GM23338 (cell line): ENCODE measurements around the gene SLC34A3. TPM values are rescaled to one million over a fixed set of nuclear protein-coding genes. Genes with fewer than 3 reads are reported as not detected.

Source experiments
- ATAC-seq: fragments of 200-7000 bp; cut with Tn5 transposase; 3 replicates; pipeline ENCODE4 v1.9.1; 2020
- DNase-seq: peaks from one replicate; pipeline ENCODE4 v3.0.0-alpha.2; 2015; ENCODE audit warnings: low spot score
- H2AFZ ChIP-seq: fragments of 200-600 bp; sonication (generic); 2 replicates; pipeline ENCODE4 v1.8.0; 2016; ENCODE audit warnings: antibody characterized with exemption, mild to moderate bottlenecking, moderate library complexity
- H3F3A ChIP-seq: fragments of 200-600 bp; sonication (generic); replicated peaks from 2 replicates; pipeline ENCODE4 v1.8.0; 2017; ENCODE audit warnings: antibody characterized with exemption, mixed run types, low read depth
- H3K27ac ChIP-seq: fragments of 200-600 bp; sonication (generic); 2 replicates; pipeline ENCODE4 v1.6.1; 2016; ENCODE audit warnings: low read depth
- H3K27me3 ChIP-seq: fragments of 200-600 bp; sonication (generic); 2 replicates; pipeline ENCODE4 v1.8.0; 2016; ENCODE audit warnings: mild to moderate bottlenecking, mixed run types, moderate library complexity; ENCODE audit not compliant: insufficient read depth
- H3K36me3 ChIP-seq: fragments of 200-600 bp; sonication (generic); 2 replicates; pipeline ENCODE4 v1.8.0; 2016; ENCODE audit warnings: mild to moderate bottlenecking; ENCODE audit not compliant: insufficient read depth
- H3K4me1 ChIP-seq: fragments of 200-600 bp; sonication (generic); 2 replicates; pipeline ENCODE4 v1.8.0; 2016; ENCODE audit warnings: mild to moderate bottlenecking, moderate library complexity; ENCODE audit not compliant: insufficient read depth
- H3K4me2 ChIP-seq: fragments of 200-600 bp; sonication (generic); 2 replicates; pipeline ENCODE4 v1.7.1; 2017; ENCODE audit warnings: mixed run types
- H3K4me3 ChIP-seq: fragments of 200-600 bp; sonication (generic); 2 replicates; pipeline ENCODE4 v1.6.1; 2016; ENCODE audit warnings: mixed run types
- H3K79me2 ChIP-seq: fragments of 200-600 bp; sonication (generic); replicated peaks from 2 replicates; pipeline ENCODE4 v1.8.0; 2017; ENCODE audit warnings: mild to moderate bottlenecking; ENCODE audit not compliant: insufficient read depth
- H3K9me2 ChIP-seq: fragments of 200-600 bp; sonication (generic); 2 replicates; pipeline ENCODE4 v1.8.0; 2017; ENCODE audit not compliant: insufficient read depth
- H4K20me1 ChIP-seq: fragments of 200-600 bp; sonication (generic); replicated peaks from 2 replicates; pipeline ENCODE4 v1.8.0; 2017; ENCODE audit warnings: mild to moderate bottlenecking; ENCODE audit not compliant: insufficient read depth
- H3K27ac Mint-ChIP-seq: 2 replicates; pipeline ENCODE4 v1.8.0; 2020; ENCODE audit warnings: inconsistent platforms, mild to moderate bottlenecking, moderate library complexity, mixed read lengths
- H3K27me3 Mint-ChIP-seq: 3 replicates; pipeline ENCODE4 v1.8.0; 2022; ENCODE audit warnings: low read depth, mild to moderate bottlenecking, moderate library complexity, mixed read lengths, inconsistent platforms; ENCODE audit not compliant: insufficient read depth, poor library complexity
- H3K36me3 Mint-ChIP-seq: 3 replicates; pipeline ENCODE4 v1.8.0; 2021; ENCODE audit warnings: low read depth, mild to moderate bottlenecking, inconsistent platforms, moderate library complexity, mixed read lengths
- H3K4me1 Mint-ChIP-seq: 3 replicates; pipeline ENCODE4 v1.8.0; 2020; ENCODE audit warnings: mild to moderate bottlenecking, inconsistent platforms, mixed read lengths
- H3K4me3 Mint-ChIP-seq: 3 replicates; pipeline ENCODE4 v1.8.0; 2021; ENCODE audit warnings: moderate library complexity, mild to moderate bottlenecking, inconsistent platforms, mixed read lengths
- H3K9me3 Mint-ChIP-seq: 3 replicates; pipeline ENCODE4 v1.8.0; 2020; ENCODE audit warnings: moderate library complexity, mild to moderate bottlenecking, inconsistent platforms, mixed read lengths
- CREB1 ChIP-seq: fragments of 250-450 bp; sonication (Bioruptor Pico); IDR thresholded peaks from 2 replicates; pipeline ENCODE4 v1.5.0; 2020; ENCODE audit warnings: low read depth, mild to moderate bottlenecking, moderate library complexity
- CTCF ChIP-seq, 2 experiments: fragments of 200-600 bp in 1 of 2; sonication (generic) in 1 of 2; conservative IDR thresholded peaks; 2 replicates each; pipeline versions ENCODE4 v1.5.1 to v1.6.1; 2016 to 2017; ENCODE audit warnings: antibody characterized with exemption in 2 of 2, low read depth in 2 of 2, mild to moderate bottlenecking in 2 of 2, moderate library complexity in 1 of 2
- EZH2 ChIP-seq: fragments of 200-600 bp; sonication (generic); IDR thresholded peaks from one replicate; pipeline ENCODE4 v1.8.0; 2017; ENCODE audit warnings: antibody characterized with exemption, mild to moderate bottlenecking, low read depth; ENCODE audit not compliant: unreplicated experiment
- EZH2phosphoT487 ChIP-seq: fragments of 200-600 bp; sonication (generic); IDR thresholded peaks from one replicate; pipeline ENCODE4 v1.8.1; 2018; ENCODE audit warnings: antibody characterized with exemption; ENCODE audit not compliant: unreplicated experiment
- JUNB ChIP-seq: IDR thresholded peaks from one replicate; pipeline ENCODE4 v1.6.1; 2016; ENCODE audit warnings: antibody characterized with exemption; ENCODE audit not compliant: unreplicated experiment
- POLR2AphosphoS5 ChIP-seq: IDR thresholded peaks from 2 replicates; pipeline ENCODE4 v1.6.1; 2016; ENCODE audit warnings: antibody characterized with exemption, low read depth
- ZNF331 ChIP-seq: fragments of 250-450 bp; sonication (Bioruptor Pico); IDR thresholded peaks from 2 replicates; pipeline ENCODE4 v1.5.0; 2020; ENCODE audit warnings: low read depth, mild to moderate bottlenecking, moderate library complexity
- polyA plus RNA-seq: library from polyadenylated mRNA; unstranded; fragments of >200 nt; fragmentation: Nextera tagmentation; extraction: Ambion mirVana; gene quantifications from 2 replicates; pipeline ENCODE4 v1.2.1, GENCODE V29; 2016
- total RNA-seq: library from RNA; depleted of rRNA; stranded (reverse); fragments of >200 nt; shearing (Covaris generic); gene quantifications from 2 replicates; pipeline ENCODE4 v1.2.3, GENCODE V29; 2014
- TF ChIP-seq, protein P1 (sequence below): fragments of 250-450 bp; sonication (Bioruptor Pico); IDR thresholded peaks from 2 replicates; pipeline ENCODE4 v1.5.0; 2020; ENCODE audit warnings: mild to moderate bottlenecking, moderate library complexity

Gene SLC34A3
- total and polyA plus RNA-seq, 2 experiments from 2014 or later = not detected

DNA sequence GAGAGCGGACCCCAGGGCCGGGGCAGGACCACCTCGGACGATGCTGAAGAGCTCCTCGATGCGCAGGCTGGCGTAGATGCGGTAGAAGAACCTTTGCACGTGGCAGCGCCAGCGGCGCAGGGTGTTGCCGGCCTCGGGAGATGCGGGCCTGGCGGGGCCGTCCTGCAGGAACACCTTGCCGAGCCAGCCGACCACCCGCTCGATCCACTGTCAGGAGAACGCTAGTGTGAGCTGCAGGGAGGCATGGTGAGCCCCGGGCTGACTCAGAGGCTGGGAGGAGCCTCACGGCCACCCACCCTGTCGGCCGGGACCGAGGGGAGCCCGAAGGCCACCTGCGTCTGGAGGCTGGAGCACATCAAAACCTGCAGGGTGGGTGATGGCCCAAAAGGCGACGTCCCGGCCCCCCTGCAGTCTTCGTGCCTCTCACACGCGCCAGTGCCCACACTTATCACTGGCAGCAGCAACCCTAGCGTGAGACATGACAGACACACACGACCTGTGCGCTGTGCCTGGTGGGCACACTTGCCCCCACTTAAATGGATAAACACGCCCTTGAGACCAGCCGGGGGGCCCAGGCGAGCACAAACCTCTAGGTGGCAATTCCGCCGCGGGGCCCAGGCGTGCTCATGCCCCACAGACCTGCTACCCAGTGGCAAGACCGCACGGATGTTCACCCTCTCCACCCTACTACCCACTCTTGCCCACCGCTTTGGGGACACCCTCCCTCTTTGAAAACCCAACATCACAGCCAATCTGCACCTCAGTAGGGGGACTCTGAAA, 45.6 kb upstream of the SLC34A3 start (continued):
- TF ChIP-seq CTCF (conservative IDR thresholded peaks at IDR 0.05; ENCODE audit: low read depth in 2 of 2) = no peak

GRCh38 chr9:137185921-137186320, 44.8 kb upstream of the SLC34A3 start:
- H3K4me2 ChIP-seq = no peak overlapping the region
- peaks cover 25% of the 10 kb centered on the region for H3K79me2 ChIP-seq
- Mint-ChIP-seq H3K27me3 (peaks cover 13% of the 10 kb centered on the region), H3K4me1 (peaks cover 9% of the 10 kb centered on the region), H3K36me3 (peaks cover 26% of the 10 kb centered on the region), H3K27ac (no peak overlapping the region), H3K9me3 (no peaks in the 10 kb centered on the region), H3K4me3 (no peak overlapping the region; the same call in 2 of the 3 replicates)
- H3K4me3 ChIP-seq = no peak overlapping the region
- no peak overlapping the region for H2AFZ ChIP-seq
- ATAC-seq (no peak), DNase-seq (no peak)
- 0 out of 2 replicates have a peak, but pooled peaks cover 5% of the 10 kb centered on the region for H4K20me1 ChIP-seq
- H3K4me1 ChIP-seq = peaks cover 13% of the 10 kb centered on the region
- H3K27me3 ChIP-seq = no peaks in the 10 kb centered on the region
- H3K9me2 ChIP-seq = no peaks in the 10 kb centered on the region
- H3K27ac ChIP-seq = no peak overlapping the region
- H3F3A ChIP-seq = 0 out of 2 replicates have a peak, but pooled peaks cover 4% of the 10 kb centered on the region
- H3K36me3 ChIP-seq = no peaks in the 10 kb centered on the region
- TF ChIP-seq CREB1 (CRISPR knock-in tag) (no peak), CTCF (conservative IDR thresholded peaks at IDR 0.05; ENCODE audit: low read depth in 2 of 2) (no peak), EZH2phosphoT487 (no peak), POLR2AphosphoS5 (no peak)

DNA sequence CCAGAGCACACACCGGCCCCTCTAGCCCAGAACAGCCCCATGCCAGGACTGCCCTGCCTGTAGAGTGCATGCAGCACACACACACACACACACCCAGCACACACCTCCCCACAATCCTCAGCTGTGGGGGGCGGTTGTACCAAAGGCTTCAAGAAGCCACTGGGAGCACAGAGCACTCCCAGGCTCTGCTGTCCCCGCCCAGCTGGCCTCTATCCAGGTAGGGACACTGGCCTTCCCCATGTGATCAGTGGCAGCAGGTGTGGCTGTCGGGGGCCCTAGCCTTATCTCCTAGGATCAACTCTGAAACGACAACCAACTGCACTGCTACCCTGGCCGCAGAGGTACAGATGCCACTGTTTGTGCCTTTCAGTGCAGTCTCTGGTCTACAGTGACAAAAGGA, 44.3 kb upstream of the SLC34A3 start:
- Histone ChIP-seq H3K4me1 (peaks cover 13% of the 10 kb centered on the region), H3K4me2 (no peak overlapping the region), H3K4me3 (no peak overlapping the region), H3K36me3 (no peaks in the 10 kb centered on the region), H3K27ac (no peak overlapping the region), H2AFZ (no peak overlapping the region), H3K27me3 (no peaks in the 10 kb centered on the region), H3F3A (0 out of 2 replicates have a peak, but pooled peaks cover 4% of the 10 kb centered on the region), H3K79me2 (peaks cover 25% of the 10 kb centered on the region), H3K9me2 (no peaks in the 10 kb centered on the region), H4K20me1 (0 out of 2 replicates have a peak, but pooled peaks cover 5% of the 10 kb centered on the region)
- ATAC-seq (no peak), DNase-seq (no peak)
- H3K4me3 Mint-ChIP-seq = peak overlapping the region; percentile 91; the same call in 2 of the 3 replicates
- peaks cover 13% of the 10 kb centered on the region for H3K27me3 Mint-ChIP-seq
- peaks cover 9% of the 10 kb centered on the region for H3K4me1 Mint-ChIP-seq
- H3K27ac Mint-ChIP-seq = no peak overlapping the region
- H3K36me3 Mint-ChIP-seq = peaks cover 26% of the 10 kb centered on the region
- H3K9me3 Mint-ChIP-seq = no peaks in the 10 kb centered on the region
- TF ChIP-seq CREB1 (CRISPR knock-in tag) (no peak), ZNF331 (CRISPR knock-in tag) (no peak), EZH2phosphoT487 (no peak), EZH2 (no peak), JUNB (no peak)
- TF ChIP-seq, protein P1, sequence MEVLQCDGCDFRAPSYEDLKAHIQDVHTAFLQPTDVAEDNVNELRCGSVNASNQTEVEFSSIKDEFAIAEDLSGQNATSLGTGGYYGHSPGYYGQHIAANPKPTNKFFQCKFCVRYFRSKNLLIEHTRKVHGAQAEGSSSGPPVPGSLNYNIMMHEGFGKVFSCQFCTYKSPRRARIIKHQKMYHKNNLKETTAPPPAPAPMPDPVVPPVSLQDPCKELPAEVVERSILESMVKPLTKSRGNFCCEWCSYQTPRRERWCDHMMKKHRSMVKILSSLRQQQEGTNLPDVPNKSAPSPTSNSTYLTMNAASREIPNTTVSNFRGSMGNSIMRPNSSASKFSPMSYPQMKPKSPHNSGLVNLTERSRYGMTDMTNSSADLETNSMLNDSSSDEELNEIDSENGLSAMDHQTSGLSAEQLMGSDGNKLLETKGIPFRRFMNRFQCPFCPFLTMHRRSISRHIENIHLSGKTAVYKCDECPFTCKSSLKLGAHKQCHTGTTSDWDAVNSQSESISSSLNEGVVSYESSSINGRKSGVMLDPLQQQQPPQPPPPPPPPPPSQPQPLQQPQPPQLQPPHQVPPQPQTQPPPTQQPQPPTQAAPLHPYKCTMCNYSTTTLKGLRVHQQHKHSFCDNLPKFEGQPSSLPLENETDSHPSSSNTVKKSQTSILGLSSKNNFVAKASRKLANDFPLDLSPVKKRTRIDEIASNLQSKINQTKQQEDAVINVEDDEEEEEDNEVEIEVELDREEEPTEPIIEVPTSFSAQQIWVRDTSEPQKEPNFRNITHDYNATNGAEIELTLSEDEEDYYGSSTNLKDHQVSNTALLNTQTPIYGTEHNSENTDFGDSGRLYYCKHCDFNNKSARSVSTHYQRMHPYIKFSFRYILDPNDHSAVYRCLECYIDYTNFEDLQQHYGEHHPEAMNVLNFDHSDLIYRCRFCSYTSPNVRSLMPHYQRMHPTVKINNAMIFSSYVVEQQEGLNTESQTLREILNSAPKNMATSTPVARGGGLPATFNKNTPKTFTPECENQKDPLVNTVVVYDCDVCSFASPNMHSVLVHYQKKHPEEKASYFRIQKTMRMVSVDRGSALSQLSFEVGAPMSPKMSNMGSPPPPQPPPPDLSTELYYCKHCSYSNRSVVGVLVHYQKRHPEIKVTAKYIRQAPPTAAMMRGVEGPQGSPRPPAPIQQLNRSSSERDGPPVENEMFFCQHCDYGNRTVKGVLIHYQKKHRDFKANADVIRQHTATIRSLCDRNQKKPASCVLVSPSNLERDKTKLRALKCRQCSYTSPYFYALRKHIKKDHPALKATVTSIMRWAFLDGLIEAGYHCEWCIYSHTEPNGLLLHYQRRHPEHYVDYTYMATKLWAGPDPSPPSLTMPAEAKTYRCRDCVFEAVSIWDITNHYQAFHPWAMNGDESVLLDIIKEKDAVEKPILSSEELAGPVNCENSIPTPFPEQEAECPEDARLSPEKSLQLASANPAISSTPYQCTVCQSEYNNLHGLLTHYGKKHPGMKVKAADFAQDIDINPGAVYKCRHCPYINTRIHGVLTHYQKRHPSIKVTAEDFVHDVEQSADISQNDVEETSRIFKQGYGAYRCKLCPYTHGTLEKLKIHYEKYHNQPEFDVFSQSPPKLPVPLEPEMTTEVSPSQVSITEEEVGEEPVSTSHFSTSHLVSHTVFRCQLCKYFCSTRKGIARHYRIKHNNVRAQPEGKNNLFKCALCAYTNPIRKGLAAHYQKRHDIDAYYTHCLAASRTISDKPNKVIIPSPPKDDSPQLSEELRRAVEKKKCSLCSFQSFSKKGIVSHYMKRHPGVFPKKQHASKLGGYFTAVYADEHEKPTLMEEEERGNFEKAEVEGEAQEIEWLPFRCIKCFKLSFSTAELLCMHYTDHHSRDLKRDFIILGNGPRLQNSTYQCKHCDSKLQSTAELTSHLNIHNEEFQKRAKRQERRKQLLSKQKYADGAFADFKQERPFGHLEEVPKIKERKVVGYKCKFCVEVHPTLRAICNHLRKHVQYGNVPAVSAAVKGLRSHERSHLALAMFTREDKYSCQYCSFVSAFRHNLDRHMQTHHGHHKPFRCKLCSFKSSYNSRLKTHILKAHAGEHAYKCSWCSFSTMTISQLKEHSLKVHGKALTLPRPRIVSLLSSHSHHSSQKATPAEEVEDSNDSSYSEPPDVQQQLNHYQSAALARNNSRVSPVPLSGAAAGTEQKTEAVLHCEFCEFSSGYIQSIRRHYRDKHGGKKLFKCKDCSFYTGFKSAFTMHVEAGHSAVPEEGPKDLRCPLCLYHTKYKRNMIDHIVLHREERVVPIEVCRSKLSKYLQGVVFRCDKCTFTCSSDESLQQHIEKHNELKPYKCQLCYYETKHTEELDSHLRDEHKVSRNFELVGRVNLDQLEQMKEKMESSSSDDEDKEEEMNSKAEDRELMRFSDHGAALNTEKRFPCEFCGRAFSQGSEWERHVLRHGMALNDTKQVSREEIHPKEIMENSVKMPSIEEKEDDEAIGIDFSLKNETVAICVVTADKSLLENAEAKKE (CRISPR knock-in tag) = no peak
